HL-60 (cell line): Measurements from ENCODE around the gene DAB2IP.

Source experiments
- DNase-seq, 2 experiments: peaks; one replicate each; pipeline ENCODE4 v3.0.0-alpha.2; 2010 to 2020; ENCODE audit warnings: low read depth in 1 of 2, low spot score in 1 of 2
- H3K27ac ChIP-seq: fragments of 250-450 bp; sonication (Bioruptor Pico); replicated peaks from 2 replicates; pipeline ENCODE4 v1.5.1; 2020; ENCODE audit warnings: mild to moderate bottlenecking, moderate library complexity
- H3K27me3 ChIP-seq: fragments of 250-450 bp; sonication (Bioruptor Pico); 2 replicates; pipeline ENCODE4 v1.5.1; 2021; ENCODE audit warnings: mild to moderate bottlenecking, moderate library complexity; ENCODE audit not compliant: insufficient read depth, poor library complexity, severe bottlenecking
- H3K4me3 ChIP-seq: replicated peaks from 2 replicates; pipeline ENCODE4 v1.5.1; 2011; ENCODE audit warnings: mild to moderate bottlenecking, control low read depth, low read length; ENCODE audit not compliant: insufficient read depth
- CTCF ChIP-seq: IDR thresholded peaks from one replicate; pipeline ENCODE4 v1.5.1; 2011; ENCODE audit warnings: low read length, control low read depth, inconsistent platforms; ENCODE audit not compliant: insufficient read depth
- GABPA ChIP-seq: IDR thresholded peaks from 2 replicates; pipeline ENCODE4 v1.6.1; 2012; ENCODE audit warnings: low read depth
- POLR2AphosphoS5 ChIP-seq: IDR thresholded peaks from 2 replicates; pipeline ENCODE4 v1.6.1; 2012; ENCODE audit warnings: low read depth
- SPI1 ChIP-seq: IDR thresholded peaks from 2 replicates; pipeline ENCODE4 v1.6.1; 2012; ENCODE audit warnings: low read depth, mild to moderate bottlenecking, borderline replicate concordance
- TF ChIP-seq, protein P1 (sequence below): IDR thresholded peaks from 2 replicates; pipeline ENCODE4 v1.6.1; 2012; ENCODE audit warnings: low read depth; ENCODE audit not compliant: insufficient replicate concordance

DAB2IP gene

GRCh38 chr9:121637713-121638220 is 13.7 kb upstream of the DAB2IP start:
- Histone ChIP-seq H3K27ac (no peak overlapping the region), H3K27me3 (no peaks in the 10 kb centered on the region), H3K4me3 (no peak overlapping the region)
- TF ChIP-seq SPI1 (no peak), POLR2AphosphoS5 (no peak), CTCF (no peak), GABPA (no peak)
- TF ChIP-seq, protein P1, sequence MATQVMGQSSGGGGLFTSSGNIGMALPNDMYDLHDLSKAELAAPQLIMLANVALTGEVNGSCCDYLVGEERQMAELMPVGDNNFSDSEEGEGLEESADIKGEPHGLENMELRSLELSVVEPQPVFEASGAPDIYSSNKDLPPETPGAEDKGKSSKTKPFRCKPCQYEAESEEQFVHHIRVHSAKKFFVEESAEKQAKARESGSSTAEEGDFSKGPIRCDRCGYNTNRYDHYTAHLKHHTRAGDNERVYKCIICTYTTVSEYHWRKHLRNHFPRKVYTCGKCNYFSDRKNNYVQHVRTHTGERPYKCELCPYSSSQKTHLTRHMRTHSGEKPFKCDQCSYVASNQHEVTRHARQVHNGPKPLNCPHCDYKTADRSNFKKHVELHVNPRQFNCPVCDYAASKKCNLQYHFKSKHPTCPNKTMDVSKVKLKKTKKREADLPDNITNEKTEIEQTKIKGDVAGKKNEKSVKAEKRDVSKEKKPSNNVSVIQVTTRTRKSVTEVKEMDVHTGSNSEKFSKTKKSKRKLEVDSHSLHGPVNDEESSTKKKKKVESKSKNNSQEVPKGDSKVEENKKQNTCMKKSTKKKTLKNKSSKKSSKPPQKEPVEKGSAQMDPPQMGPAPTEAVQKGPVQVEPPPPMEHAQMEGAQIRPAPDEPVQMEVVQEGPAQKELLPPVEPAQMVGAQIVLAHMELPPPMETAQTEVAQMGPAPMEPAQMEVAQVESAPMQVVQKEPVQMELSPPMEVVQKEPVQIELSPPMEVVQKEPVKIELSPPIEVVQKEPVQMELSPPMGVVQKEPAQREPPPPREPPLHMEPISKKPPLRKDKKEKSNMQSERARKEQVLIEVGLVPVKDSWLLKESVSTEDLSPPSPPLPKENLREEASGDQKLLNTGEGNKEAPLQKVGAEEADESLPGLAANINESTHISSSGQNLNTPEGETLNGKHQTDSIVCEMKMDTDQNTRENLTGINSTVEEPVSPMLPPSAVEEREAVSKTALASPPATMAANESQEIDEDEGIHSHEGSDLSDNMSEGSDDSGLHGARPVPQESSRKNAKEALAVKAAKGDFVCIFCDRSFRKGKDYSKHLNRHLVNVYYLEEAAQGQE, result no peak
- no peak for DNase-seq

- TF ChIP-seq CTCF (no peak), GABPA (no peak), SPI1 (no peak), POLR2AphosphoS5 (no peak)
- TF ChIP-seq, protein P1, result no peak
- no peak overlapping the region for H3K27ac ChIP-seq
- no peak for DNase-seq
These were observed 13.0 kb upstream of the DAB2IP start for GRCh38 chr9:121638399-121638798.

DNA sequence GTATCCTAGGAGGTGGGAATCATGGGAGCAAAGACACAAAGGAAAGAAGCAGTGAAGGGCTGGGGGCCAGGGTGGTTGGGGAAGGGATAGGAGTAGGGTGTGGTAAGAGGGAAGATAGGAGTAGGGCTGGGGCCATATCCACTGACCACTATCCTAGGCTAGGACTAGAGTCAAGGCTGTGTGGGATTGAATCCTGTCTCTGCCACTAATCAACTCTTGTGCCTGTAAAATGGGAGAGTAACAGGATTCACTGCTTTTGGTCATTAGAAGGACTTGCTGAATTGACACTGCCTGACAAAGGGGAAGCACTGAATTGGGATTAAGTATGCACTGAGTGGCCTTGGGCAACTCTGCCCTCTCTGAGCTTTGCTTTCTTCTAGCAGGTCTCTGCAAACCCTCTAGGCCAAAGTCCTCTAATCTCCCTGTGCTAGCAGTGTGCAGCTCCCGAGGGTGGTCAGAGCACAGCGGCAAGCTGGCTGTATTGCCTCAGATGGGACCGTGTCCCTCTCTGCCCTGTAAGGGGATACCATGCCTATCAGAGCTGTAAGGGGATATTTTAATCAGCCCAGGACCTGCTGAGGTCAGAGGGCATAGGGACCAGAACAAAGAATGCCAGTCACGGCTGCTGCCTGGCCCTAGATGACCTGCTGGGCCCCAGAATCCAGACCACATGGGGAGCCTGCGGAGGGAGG is 12.4 kb upstream of the DAB2IP start:
- H3K27me3 ChIP-seq, result no peaks in the 10 kb centered on the region
- H3K4me3 ChIP-seq, result no peak overlapping the region
- H3K27ac ChIP-seq, result no peak overlapping the region
- TF ChIP-seq CTCF (no peak), POLR2AphosphoS5 (no peak), SPI1 (no peak), GABPA (no peak)
- TF ChIP-seq, protein P1, result no peak
- DNase-seq, result no peak

More at GRCh38 chr9:121638399-121638798, 13.0 kb upstream of the DAB2IP start:
- H3K27me3 ChIP-seq, result no peaks in the 10 kb centered on the region
- H3K4me3 ChIP-seq, result no peak overlapping the region
